Kidney (tissue), 14 donors: ENCODE results near the gene TRIM71. TPM values are rescaled to one million over a fixed set of nuclear protein-coding genes. Genes with fewer than 3 reads are reported as not detected.

Experiments
- DNase-seq, 5 donors: peaks; one replicate each; pipeline ENCODE4 v3.0.0-alpha.2; 2013 to 2020
- FAIRE-seq: peaks from 2 replicates; lab custom pipeline; 2012; peaks lifted over from hg19 to GRCh38; lab: Jason Lieb, UNC
- H3K27ac ChIP-seq, 2 donors: one replicate each; pipeline ENCODE4 v1.7.0; 2013; ENCODE audit warnings: low read depth in 2 of 2, low read length in 2 of 2, inconsistent platforms in 1 of 2
- H3K27me3 ChIP-seq: one replicate; pipeline ENCODE4 v1.7.1; 2013; ENCODE audit warnings: low read length, inconsistent platforms; ENCODE audit not compliant: control insufficient read depth, insufficient read depth
- H3K36me3 ChIP-seq, 3 donors: one replicate each; pipeline versions ENCODE4 v1.7.0 to v1.7.1; 2013; ENCODE audit warnings: low read length in 3 of 3, control low read depth in 1 of 3, inconsistent platforms in 1 of 3; ENCODE audit not compliant: insufficient read depth in 3 of 3, control insufficient read depth in 2 of 3
- H3K4me1 ChIP-seq, 3 donors: one replicate each; pipeline versions ENCODE4 v1.7.0 to v1.7.1; 2013; ENCODE audit warnings: low read length in 3 of 3, inconsistent platforms in 1 of 3, low read depth in 1 of 3; ENCODE audit not compliant: control insufficient read depth in 2 of 3, insufficient read depth in 2 of 3
- H3K4me3 ChIP-seq, 3 donors: one replicate each; pipeline versions ENCODE4 v1.7.0 to v1.8.1; 2013; ENCODE audit warnings: low read length in 3 of 3, control low read depth in 1 of 3, inconsistent platforms in 1 of 3
- H3K9ac ChIP-seq, 3 donors: one replicate each; pipeline versions ENCODE4 v1.7.0 to v1.7.1; 2013; ENCODE audit warnings: low read length in 3 of 3, control low read depth in 1 of 3, inconsistent platforms in 1 of 3
- H3K9me3 ChIP-seq, 3 donors: one replicate each; pipeline versions ENCODE4 v1.7.0 to v1.7.1; 2013; ENCODE audit warnings: low read length in 3 of 3, control low read depth in 1 of 3, inconsistent platforms in 1 of 3; ENCODE audit not compliant: control insufficient read depth in 2 of 3, insufficient read depth in 1 of 3
- intact Hi-C: fragments of 100-400 bp; cut with DNase I; formaldehyde crosslinking; loops from one replicate; pipeline ENCODE4 v1.11.1; 2022
- polyA plus RNA-seq: library from polyadenylated mRNA; stranded (reverse); fragments of 350-450 nt; fragmentation: Illumina TruSeq; extraction: RNeasy Lipid Tissue Mini Kit (QIAGEN cat#74804); gene quantifications from one replicate; pipeline ENCODE4 v1.2.3, GENCODE V29; 2014; ENCODE audit warnings: low read depth, low replicate concordance; ENCODE audit not compliant: insufficient read depth
- total RNA-seq: library from RNA; stranded (reverse); fragmentation: NEBNext Ultra II Directional; extraction: Animal tissue kit (Norgen Biotek cat#: 25700); gene quantifications from one replicate; pipeline ENCODE4 v1.2.1, GENCODE V29; 2021
- TF ChIP-seq, protein P1 (sequence below): IDR thresholded peaks from 3 replicates; pipeline ENCODE4 v1.5.1; 2012; ENCODE audit warnings: mild to moderate bottlenecking, moderate library complexity, borderline replicate concordance; ENCODE audit not compliant: insufficient read depth; ENCODE audit errors: extremely low read depth
- donor health status: control.
- donor health status: control.
- donor health status: control.
- donor health status: control.
- donor health status: control.
- donor health status: DM: yes; HTN: yes; CAD: no.
- donor health status: Normal renal cell carcinoma (clear cell type).

Gene TRIM71
- total and polyA plus RNA-seq, 2 donors from 2014 or later: 0.92 to 1.2 TPM

DNA sequence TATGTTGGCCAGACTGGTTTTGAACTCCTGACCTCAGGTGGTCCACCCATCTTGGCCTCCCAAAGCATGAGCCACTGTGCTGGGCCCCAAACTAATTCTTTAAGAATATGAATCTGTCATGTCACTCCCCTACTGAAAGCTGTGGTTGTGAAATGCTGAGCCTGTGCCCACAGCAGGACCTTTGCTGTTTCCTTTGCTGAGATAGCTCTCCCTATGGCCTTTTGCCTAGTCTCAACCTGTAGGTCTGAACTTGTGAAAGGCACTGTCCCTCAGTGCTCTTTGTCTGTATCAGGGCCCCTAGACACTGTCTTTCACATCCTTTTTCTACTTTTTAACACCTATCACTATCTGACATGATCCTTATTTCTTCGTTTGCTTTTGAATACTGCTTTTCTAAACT lies 70.9 kb downstream of the TRIM71 start:
- TF ChIP-seq, protein P1, sequence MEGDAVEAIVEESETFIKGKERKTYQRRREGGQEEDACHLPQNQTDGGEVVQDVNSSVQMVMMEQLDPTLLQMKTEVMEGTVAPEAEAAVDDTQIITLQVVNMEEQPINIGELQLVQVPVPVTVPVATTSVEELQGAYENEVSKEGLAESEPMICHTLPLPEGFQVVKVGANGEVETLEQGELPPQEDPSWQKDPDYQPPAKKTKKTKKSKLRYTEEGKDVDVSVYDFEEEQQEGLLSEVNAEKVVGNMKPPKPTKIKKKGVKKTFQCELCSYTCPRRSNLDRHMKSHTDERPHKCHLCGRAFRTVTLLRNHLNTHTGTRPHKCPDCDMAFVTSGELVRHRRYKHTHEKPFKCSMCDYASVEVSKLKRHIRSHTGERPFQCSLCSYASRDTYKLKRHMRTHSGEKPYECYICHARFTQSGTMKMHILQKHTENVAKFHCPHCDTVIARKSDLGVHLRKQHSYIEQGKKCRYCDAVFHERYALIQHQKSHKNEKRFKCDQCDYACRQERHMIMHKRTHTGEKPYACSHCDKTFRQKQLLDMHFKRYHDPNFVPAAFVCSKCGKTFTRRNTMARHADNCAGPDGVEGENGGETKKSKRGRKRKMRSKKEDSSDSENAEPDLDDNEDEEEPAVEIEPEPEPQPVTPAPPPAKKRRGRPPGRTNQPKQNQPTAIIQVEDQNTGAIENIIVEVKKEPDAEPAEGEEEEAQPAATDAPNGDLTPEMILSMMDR: no peak
- H3K9me3 ChIP-seq: no peaks in the 10 kb centered on the region
- H3K27me3 ChIP-seq: no peaks in the 10 kb centered on the region
- no peak overlapping the region for H3K4me3 ChIP-seq
- H3K9ac ChIP-seq: no peak overlapping the region
- FAIRE-seq (no peak), DNase-seq (no peak)
- intact Hi-C loops: no loop called here
- no peak overlapping the region for H3K27ac ChIP-seq
- peaks cover 0 to 5% (median 0%) of the 10 kb centered on the region in 3 donors for H3K4me1 ChIP-seq
- H3K36me3 ChIP-seq: peaks cover 0 to 7% (median 0%) of the 10 kb centered on the region in 3 donors

DNA sequence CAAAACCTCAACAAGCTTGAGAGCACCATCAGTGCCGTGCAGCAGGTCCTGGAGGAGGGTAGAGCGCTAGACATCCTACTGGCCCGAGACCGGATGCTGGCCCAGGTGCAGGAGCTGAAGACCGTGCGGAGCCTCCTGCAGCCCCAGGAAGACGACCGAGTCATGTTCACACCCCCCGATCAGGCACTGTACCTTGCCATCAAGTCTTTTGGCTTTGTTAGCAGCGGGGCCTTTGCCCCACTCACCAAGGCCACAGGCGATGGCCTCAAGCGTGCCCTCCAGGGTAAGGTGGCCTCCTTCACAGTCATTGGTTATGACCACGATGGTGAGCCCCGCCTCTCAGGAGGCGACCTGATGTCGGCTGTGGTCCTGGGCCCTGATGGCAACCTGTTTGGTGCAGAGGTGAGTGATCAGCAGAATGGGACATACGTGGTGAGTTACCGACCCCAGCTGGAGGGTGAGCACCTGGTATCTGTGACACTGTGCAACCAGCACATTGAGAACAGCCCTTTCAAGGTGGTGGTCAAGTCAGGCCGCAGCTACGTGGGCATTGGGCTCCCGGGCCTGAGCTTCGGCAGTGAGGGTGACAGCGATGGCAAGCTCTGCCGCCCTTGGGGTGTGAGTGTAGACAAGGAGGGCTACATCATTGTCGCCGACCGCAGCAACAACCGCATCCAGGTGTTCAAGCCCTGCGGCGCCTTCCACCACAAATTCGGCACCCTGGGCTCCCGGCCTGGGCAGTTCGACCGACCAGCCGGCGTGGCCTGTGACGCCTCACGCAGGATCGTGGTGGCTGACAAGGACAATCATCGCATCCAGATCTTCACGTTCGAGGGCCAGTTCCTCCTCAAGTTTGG lies 72.9 kb downstream of the TRIM71 start:
- no peak for DNase-seq
- intact Hi-C loops: no loop called here
- Histone ChIP-seq H3K4me1 (peaks cover 0 to 5% (median 0%) of the 10 kb centered on the region in 3 donors), H3K9ac (no peak overlapping the region), H3K27me3 (no peaks in the 10 kb centered on the region), H3K27ac (no peak overlapping the region), H3K9me3 (no peaks in the 10 kb centered on the region), H3K36me3 (peaks cover 0 to 7% (median 0%) of the 10 kb centered on the region in 3 donors), H3K4me3 (no peak overlapping the region)
- no peak for FAIRE-seq
- TF ChIP-seq, protein P1: no peak

DNA sequence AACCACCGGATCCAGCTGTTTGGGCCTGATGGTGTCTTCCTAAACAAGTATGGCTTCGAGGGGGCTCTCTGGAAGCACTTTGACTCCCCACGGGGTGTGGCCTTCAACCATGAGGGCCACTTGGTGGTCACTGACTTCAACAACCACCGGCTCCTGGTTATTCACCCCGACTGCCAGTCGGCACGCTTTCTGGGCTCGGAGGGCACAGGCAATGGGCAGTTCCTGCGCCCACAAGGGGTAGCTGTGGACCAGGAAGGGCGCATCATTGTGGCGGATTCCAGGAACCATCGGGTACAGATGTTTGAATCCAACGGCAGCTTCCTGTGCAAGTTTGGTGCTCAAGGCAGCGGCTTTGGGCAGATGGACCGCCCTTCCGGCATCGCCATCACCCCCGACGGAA lies 73.6 kb downstream of the TRIM71 start:
- Histone ChIP-seq H3K27ac (no peak overlapping the region), H3K4me3 (no peak overlapping the region)
- intact Hi-C loops: no loop called here

More for the DNA sequence above, 73.6 kb downstream of the TRIM71 start:
- Histone ChIP-seq H3K4me1 (no peaks in the 10 kb centered on the region), H3K9me3 (no peaks in the 10 kb centered on the region), H3K27me3 (no peaks in the 10 kb centered on the region), H3K36me3 (peaks cover 0 to 7% (median 0%) of the 10 kb centered on the region in 3 donors), H3K9ac (no peak overlapping the region)
- FAIRE-seq: no peak
- TF ChIP-seq, protein P1: no peak
- DNase-seq: no peak
